Gastroesophageal sphincter (tissue), 4 donors: ENCODE measurements around the gene ZNF491. TPM values are rescaled to one million over a fixed set of nuclear protein-coding genes. Genes with fewer than 3 reads are reported as not detected.
"Not testable (repeated sequence)": the region's sequence is repeated elsewhere in the genome, so short reads cannot be mapped to it uniquely, and the experiment has no call there.

Experiments used
- ATAC-seq: fragments of 150-250 bp; one replicate; pipeline ENCODE4 v1.9.1; 2016; ENCODE audit warnings: mild to moderate bottlenecking, moderate library complexity
- H3K27ac ChIP-seq, 4 donors: fragments of 200-600 bp; sonication (generic) in 3 of 4; 1 replicate in 3 of 4; 2 replicates in 1 of 4; pipeline ENCODE4 v1.5.1; 2016 to 2019
- H3K27me3 ChIP-seq: fragments of 200-600 bp; sonication (generic); one replicate; pipeline ENCODE4 v1.5.1; 2019
- H3K36me3 ChIP-seq, 2 donors: fragments of 200-600 bp; sonication (generic); one replicate each; pipeline ENCODE4 v1.5.1; 2019; ENCODE audit warnings: control low read depth in 1 of 2
- H3K4me1 ChIP-seq, 3 donors: fragments of 200-600 bp; sonication (generic); 1 replicate in 2 of 3; 2 replicates in 1 of 3; pipeline ENCODE4 v1.5.1; 2016 to 2019; ENCODE audit warnings: control low read depth in 2 of 3
- H3K4me3 ChIP-seq, 2 donors: fragments of 200-600 bp; sonication (generic); one replicate each; pipeline ENCODE4 v1.5.1; 2019; ENCODE audit warnings: mild to moderate bottlenecking in 1 of 2, moderate library complexity in 1 of 2
- H3K9me3 ChIP-seq, 3 donors: fragments of 200-600 bp; sonication (generic); one replicate each; pipeline ENCODE4 v1.5.1; 2017 to 2019; ENCODE audit warnings: control low read depth in 2 of 3
- EP300 ChIP-seq: sonication (generic); formaldehyde crosslinking; IDR thresholded peaks from one replicate; pipeline ENCODE4 v1.6.1; 2017; ENCODE audit warnings: antibody characterized with exemption, mild to moderate bottlenecking
- POLR2A ChIP-seq, 2 donors: fragments of 450-650 bp; IDR thresholded peaks; one replicate each; pipeline ENCODE4 v1.6.1; 2017; ENCODE audit warnings: antibody characterized with exemption in 2 of 2, mild to moderate bottlenecking in 2 of 2, moderate library complexity in 1 of 2
- POLR2AphosphoS5 ChIP-seq: sonication (generic); formaldehyde crosslinking; IDR thresholded peaks from one replicate; pipeline ENCODE4 v1.6.1; 2017; ENCODE audit warnings: antibody characterized with exemption
- WGBS, 2 donors: methylation state at CpG; one replicate each; pipeline ENCODE4 v1.1.5; 2018; ENCODE audit warnings: low coverage in 1 of 2; 5-methylcytosine and 5-hydroxymethylcytosine counted together
- total RNA-seq, 4 donors: library from RNA; depleted of rRNA; stranded (reverse); fragments of >200 nt; gene quantifications; one replicate each; pipeline ENCODE4 v1.1.0, GENCODE V29; 2016
- TF ChIP-seq, protein P1 (sequence below), 4 experiments: fragments of 200-600 bp in 2 of 4; fragments of 450-650 bp in 2 of 4; sonication (generic) in 1 of 4; IDR thresholded peaks; one replicate each; pipeline ENCODE4 v1.5.1; 2017 to 2019; ENCODE audit warnings: antibody characterized with exemption in 4 of 4, mild to moderate bottlenecking in 2 of 4, moderate library complexity in 2 of 4

The ZNF491 gene
- total RNA-seq, 4 donors from 2014 or later: 1.8 to 3.7 (median 3.1) TPM

DNA sequence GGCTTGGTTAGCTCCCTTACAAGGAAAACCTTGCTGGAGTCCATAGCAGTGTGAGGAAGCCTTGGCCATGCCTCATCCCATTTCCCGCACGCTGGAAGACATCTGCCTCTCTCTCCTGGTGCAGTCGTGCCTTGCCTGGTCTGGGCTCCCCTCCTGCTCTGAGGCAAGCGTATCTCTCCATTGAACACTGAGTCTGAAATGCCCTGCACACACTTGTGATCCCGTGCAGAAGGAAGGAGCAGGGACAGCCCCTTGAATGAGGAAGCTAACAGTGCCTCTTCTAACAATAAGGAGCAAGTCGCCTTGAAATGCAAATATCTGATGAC, 15.3 kb downstream of the ZNF491 start:
- Histone ChIP-seq H3K9me3 (no peaks in the 10 kb centered on the region), H3K4me1 (peaks cover 0 to 24% (median 8%) of the 10 kb centered on the region in 3 donors), H3K27ac (peak overlapping the region in 3 of 4 donors; percentile 92 to 95 (median 94)), H3K4me3 (peak overlapping the region; percentile 77 to 91), H3K36me3 (peaks cover 0 to 3% of the 10 kb centered on the region in 2 donors), H3K27me3 (no peaks in the 10 kb centered on the region)
- peak; percentile 17 for ATAC-seq
- TF ChIP-seq POLR2AphosphoS5 (no peak), POLR2A (IDR thresholded peaks at IDR 0.05) (no peak), EP300 (no peak)
- TF ChIP-seq, protein P1, sequence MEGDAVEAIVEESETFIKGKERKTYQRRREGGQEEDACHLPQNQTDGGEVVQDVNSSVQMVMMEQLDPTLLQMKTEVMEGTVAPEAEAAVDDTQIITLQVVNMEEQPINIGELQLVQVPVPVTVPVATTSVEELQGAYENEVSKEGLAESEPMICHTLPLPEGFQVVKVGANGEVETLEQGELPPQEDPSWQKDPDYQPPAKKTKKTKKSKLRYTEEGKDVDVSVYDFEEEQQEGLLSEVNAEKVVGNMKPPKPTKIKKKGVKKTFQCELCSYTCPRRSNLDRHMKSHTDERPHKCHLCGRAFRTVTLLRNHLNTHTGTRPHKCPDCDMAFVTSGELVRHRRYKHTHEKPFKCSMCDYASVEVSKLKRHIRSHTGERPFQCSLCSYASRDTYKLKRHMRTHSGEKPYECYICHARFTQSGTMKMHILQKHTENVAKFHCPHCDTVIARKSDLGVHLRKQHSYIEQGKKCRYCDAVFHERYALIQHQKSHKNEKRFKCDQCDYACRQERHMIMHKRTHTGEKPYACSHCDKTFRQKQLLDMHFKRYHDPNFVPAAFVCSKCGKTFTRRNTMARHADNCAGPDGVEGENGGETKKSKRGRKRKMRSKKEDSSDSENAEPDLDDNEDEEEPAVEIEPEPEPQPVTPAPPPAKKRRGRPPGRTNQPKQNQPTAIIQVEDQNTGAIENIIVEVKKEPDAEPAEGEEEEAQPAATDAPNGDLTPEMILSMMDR (IDR thresholded peaks at IDR 0.05): no peak
- 0% methylated on average over 1 of the region's 6 CpGs; no CpG with 5 or more reads in 1 of the 2 donors for WGBS, 2 donors

DNA sequence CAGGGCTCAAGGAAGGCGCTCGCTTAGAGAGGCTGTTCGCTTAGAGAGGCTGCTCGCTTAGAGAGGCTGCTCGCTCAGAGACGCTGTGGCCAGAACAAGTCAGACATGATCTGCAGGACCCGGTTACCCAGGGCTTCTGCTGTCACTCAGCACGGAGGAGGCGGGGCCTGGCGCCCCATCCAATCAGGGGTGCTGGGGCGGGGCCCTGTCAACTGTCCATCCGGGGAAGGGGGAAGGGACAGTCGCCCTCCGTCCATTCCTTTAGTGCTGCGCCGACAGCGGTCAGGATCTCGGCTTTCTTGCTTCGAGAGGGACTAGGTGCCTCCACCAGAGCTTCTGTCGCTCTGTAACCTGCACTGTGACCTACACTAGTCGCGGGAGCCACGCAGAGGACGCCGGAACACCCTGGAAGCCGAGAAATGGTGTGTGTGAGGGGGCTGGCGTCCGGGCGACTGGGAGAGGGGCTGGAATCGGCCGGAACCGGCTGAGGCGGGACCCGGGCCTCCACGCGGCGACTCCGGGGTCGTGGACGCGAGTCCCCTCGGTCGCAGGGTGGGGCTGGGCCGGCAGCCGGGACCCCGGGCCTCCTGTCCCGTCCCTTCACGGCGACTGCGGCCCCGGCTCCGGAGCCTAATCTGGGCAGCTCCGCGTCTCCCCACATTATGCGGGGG, 15.8 kb downstream of the ZNF491 start, which contains the start of gene ZNF440:
Gene ZNF440 (plus strand): TSS at position 245 of the 671 bp plus-strand sequence. CDS start 175 bp downstream, at position 420.
- peaks cover 0 to 3% of the 10 kb centered on the region in 2 donors for H3K36me3 ChIP-seq
- peak within 1 kb of the TSS; percentile 77 to 91 for H3K4me3 ChIP-seq
- TF ChIP-seq, protein P1 (IDR thresholded peaks at IDR 0.05): no peak
- TF ChIP-seq POLR2AphosphoS5 (peak; percentile 84), POLR2A (IDR thresholded peaks at IDR 0.05) (peak; percentile 66 to 79)
- no peaks in the 10 kb centered on the region for H3K9me3 ChIP-seq
- no peaks in the 10 kb centered on the region for H3K27me3 ChIP-seq
- ATAC-seq: peak; percentile 100
- whole genome bisulfite sequencing, 2 donors: no CpG with 5 or more reads among the region's 55 CpGs
- peaks cover 0 to 24% (median 8%) of the 10 kb centered on the region in 3 donors for H3K4me1 ChIP-seq
- H3K27ac ChIP-seq: peak within 1 kb of the TSS; percentile 74 to 95 (median 93)

DNA sequence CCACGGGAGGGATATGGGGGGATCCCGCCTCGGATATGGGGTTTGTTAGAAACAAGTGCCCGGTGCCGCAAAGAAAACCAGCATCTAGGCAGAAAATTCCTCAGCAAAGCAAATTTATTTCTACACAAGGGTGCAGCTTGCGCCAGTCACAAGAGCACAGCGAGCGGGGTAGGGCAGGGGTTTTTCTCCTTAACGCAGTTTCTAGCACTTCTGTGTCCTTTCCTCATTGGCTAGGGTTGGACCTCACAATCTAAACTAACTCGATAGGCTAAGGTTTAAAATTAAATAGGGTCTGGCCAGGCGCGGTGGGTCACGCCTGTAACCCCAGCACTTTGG, 16.3 kb downstream of the ZNF491 start:
- peak overlapping the region; percentile 74 to 95 (median 93) for H3K27ac ChIP-seq
- peaks cover 0 to 24% (median 8%) of the 10 kb centered on the region in 3 donors for H3K4me1 ChIP-seq
- no peak for ATAC-seq
- peaks cover 0 to 5% of the 10 kb centered on the region in 2 donors for H3K36me3 ChIP-seq
- H3K4me3 ChIP-seq: peak overlapping the region; percentile 77 to 91
- no peaks in the 10 kb centered on the region for H3K9me3 ChIP-seq
- no peaks in the 10 kb centered on the region for H3K27me3 ChIP-seq
- TF ChIP-seq EP300: no peak
- no peak for TF ChIP-seq POLR2A (IDR thresholded peaks at IDR 0.05)
- TF ChIP-seq POLR2AphosphoS5: no peak
- TF ChIP-seq, protein P1 (IDR thresholded peaks at IDR 0.05): no peak
- WGBS, 2 donors: 10% methylated on average over 2 of the region's 13 CpGs; no CpG with 5 or more reads in 1 of the 2 donors

DNA sequence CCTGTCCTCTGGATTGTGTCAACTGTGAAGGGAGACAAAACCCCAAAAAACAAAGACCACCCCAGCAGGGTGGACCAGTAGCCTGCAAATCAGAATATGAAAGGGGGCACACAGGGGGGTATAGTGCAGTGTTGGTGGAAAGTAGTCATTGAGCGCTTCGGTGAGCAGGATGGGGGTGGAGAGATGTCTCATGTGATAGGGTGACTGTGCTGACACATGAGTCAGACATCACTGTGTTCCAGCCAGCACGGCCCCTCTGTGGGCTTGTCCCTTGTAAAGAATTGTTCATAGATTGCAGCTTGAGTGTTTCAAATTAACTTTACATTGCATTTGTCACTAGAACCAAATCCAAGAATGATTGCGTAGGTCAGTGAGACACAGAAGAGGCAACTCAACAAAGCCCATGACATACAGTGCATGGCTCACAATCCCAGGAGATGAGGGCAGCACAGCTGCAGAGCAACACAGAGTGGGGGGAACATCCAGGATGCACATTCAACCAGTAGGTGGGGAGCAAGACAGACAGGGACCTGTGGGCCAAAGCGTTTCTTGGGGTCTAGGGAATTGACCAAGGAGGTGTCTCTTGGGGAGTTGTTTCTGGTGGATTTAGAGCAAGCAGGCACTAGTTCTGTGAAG, 23.3 kb downstream of the ZNF491 start:
- 55 to 88% methylated on average over 4 of the region's 5 CpGs for WGBS, 2 donors
- H3K4me3 ChIP-seq: no peak overlapping the region
- no peaks in the 10 kb centered on the region for H3K4me1 ChIP-seq
- peaks cover 0 to 29% of the 10 kb centered on the region in 2 donors for H3K36me3 ChIP-seq
- ATAC-seq: no peak
- H3K27ac ChIP-seq: no peak overlapping the region
- peaks cover 0 to 6% (median 0%) of the 10 kb centered on the region in 3 donors for H3K9me3 ChIP-seq
- no peaks in the 10 kb centered on the region for H3K27me3 ChIP-seq
- TF ChIP-seq POLR2A (IDR thresholded peaks at IDR 0.05) (no peak), EP300 (no peak), POLR2AphosphoS5 (no peak)
- TF ChIP-seq, protein P1 (IDR thresholded peaks at IDR 0.05): no peak

DNA sequence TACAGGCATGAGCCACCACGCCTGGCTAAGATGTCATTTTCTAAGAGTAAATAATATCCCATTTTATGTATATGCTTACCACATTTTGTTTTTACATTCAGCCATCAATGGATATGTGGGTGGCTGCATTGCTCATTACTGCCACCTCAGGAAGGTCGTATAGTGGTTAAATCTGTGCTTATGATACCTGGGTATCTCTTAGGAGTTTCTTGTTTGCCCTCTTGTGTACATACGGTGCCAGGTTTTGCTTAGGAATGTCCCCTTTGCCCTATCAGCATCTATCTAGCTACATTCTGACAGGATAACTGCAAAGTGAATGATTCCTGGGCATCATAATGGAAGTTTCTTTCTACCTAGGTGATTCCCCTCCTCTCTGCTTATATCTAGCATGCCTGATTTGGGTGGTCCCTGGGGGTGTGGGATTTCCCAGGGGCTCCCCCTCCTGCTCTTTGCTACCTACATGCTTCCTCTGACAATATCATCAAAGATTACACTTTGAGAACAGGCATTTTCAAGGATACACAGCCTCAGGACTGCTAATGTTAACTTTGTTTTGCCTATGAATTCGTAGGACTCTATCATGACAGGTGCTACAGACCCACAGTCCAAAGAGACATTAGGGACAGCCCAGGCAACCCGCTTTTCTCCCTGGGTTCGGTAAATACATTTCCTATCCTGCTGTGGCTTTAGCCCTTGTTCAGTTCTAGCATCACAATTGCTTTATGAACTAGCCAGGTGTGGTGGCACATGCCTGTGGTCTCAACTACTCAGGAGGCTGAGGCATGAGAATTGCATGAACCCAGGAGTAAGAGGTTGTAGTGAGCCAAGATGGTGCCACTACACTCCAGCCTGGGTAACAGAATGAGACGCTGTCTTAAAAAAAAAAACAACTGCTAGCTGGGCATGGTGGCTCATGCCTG, 30.9 kb downstream of the ZNF491 start:
- peaks cover 0 to 57% (median 3%) of the 10 kb centered on the region in 3 donors for H3K9me3 ChIP-seq
- 81 to 89% methylated on average over 3 to 5 of the region's 7 CpGs for WGBS, 2 donors

More for the DNA sequence above, 30.9 kb downstream of the ZNF491 start:
- not testable (repeated sequence) for H3K27me3 ChIP-seq, H3K4me1 ChIP-seq, H3K4me3 ChIP-seq, ATAC-seq, H3K27ac ChIP-seq
- H3K36me3 ChIP-seq: peaks cover 16 to 61% of the 10 kb centered on the region in 2 donors
